Measurements from ENCODE around the gene SLC12A7.
"Not testable (repeated sequence)": the region's sequence is repeated elsewhere in the genome, so short reads cannot be mapped to it uniquely, and the experiment has no call there.

SLC12A7 gene

DNA sequence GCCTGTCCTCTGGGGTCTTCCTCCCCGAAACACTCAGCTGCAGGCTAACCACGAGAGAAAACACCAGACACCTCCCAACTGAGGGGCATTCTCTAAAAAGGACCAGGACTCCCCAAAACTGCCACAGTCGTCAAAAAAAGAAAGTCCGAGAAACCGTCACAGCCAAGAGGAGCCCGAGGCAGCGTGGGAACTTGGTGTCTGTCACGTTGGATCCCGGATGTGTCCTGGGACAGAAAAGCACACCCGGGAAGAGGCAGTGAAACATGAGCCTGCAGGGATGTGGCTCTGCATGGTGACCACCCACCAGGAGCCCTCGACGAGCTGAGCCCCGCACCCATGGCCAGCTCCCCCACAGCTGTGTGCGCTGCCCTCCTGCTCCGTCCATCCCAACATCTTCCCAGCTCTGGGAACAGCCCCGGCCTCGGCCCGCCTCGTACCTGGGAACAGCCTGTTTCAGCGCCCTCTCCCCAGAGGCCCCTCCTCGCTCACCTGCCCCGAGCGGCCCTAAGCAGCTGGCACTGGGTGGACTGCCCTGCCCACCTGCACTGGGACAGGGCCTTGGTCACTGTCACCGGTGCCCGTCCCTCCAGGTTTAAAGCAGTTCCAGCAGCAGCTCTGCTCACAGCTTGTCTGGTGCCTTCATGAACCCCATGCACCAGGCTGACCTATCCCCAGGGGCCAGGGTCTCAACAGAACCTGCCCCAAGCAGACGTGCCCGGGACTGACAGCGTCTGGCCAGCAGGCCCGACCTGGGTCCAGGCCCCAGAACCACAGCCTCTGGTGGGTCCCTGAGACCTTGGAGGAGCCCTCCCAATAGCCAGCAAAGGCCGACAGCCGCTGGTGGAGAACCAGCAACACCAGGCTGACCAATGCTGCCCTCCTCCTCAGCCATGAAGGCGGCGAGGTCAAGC lies 10.9 kb downstream of the SLC12A7 start:
- H3K4me3 ChIP-seq (ENCODE audit: low read depth, low read length): no peak overlapping the region
- TF ChIP-seq CTCF (IDR thresholded peaks at IDR 0.05; ENCODE audit: insufficient read depth, low read length, missing control alignments): no peak
- ChIA-PET CTCF (no interaction called here), POLR2A (no interaction called here)
- no peak for DNase-seq (ENCODE audit: low read depth, low spot score)

- DNase-seq (ENCODE audit: low read depth, low spot score): no peak
- H3K4me3 ChIP-seq (ENCODE audit: low read depth, low read length): no peak overlapping the region
- ChIA-PET CTCF (no interaction called here), POLR2A (no interaction called here)
- no peak for TF ChIP-seq CTCF (IDR thresholded peaks at IDR 0.05; ENCODE audit: insufficient read depth, low read length, missing control alignments)
These were observed 11.8 kb downstream of the SLC12A7 start for GRCh38 chr5:1099926-1100663.

- POLR2A ChIA-PET: no interaction called here
- no peak for TF ChIP-seq CTCF (IDR thresholded peaks at IDR 0.05; ENCODE audit: insufficient read depth, low read length, missing control alignments)
- DNase-seq (ENCODE audit: low read depth, low spot score): no peak
- H3K4me3 ChIP-seq (ENCODE audit: low read depth, low read length): no peak overlapping the region
- CTCF ChIA-PET: no interaction called here
These were observed 12.8 kb downstream of the SLC12A7 start for GRCh38 chr5:1098986-1099597.

DNA sequence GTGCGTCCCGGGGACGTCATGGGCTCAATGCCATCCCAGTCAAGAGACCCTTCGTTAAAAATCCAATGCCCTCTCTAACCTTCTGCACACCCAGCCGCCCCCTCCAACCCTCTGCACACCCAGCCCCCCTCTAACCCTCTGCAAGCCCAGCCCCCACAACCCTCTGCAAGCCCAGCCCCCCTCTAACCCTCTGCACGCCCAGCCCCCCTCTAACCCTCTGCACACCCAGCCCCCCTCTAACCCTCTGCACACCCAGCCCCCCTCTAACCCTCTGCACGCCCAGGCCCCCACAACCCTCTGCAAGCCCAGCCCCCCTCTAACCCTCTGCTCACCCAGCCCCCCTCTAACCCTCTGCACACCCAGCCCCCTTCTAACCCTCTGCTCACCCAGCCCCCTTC lies 13.9 kb downstream of the SLC12A7 start:
- DNase-seq (ENCODE audit: low read depth, low spot score); H3K4me3 ChIP-seq (ENCODE audit: low read depth, low read length); POLR2A ChIA-PET; CTCF ChIA-PET: not testable (repeated sequence)

DNA sequence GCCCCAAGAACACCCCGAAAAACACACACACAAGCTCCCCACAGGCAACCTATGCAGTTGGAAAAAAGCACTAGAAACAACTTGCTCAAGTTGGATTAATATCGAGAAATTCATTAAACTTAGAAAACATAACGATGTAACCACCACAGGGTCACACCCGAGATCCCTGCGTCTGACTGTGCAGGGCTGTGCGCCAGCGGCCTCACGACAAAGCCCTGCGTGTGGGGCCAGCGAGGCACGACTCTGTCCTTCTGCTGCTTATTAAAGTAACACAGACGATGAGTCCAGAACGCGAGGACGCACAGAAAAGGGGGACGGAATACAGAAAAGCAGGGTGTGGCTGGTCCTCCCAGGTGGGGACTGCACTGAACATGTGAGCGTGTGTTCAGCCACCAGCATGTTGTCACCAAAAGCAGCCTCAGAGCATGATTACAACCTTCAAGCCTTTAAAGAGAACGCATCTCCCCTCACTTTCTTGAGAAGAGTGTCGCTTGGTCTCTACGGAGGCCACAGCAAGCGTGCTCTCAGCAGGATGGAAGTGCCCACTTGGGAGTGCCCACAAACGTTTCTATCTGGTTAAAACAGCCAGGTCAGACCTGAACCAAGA lies 14.4 kb downstream of the SLC12A7 start:
- CTCF ChIA-PET: no interaction called here
- no peak overlapping the region for H3K4me3 ChIP-seq (ENCODE audit: low read depth, low read length)
- POLR2A ChIA-PET: no interaction called here
- no peak for TF ChIP-seq CTCF (IDR thresholded peaks at IDR 0.05; ENCODE audit: insufficient read depth, low read length, missing control alignments)
- DNase-seq (ENCODE audit: low read depth, low spot score): no peak

DNA sequence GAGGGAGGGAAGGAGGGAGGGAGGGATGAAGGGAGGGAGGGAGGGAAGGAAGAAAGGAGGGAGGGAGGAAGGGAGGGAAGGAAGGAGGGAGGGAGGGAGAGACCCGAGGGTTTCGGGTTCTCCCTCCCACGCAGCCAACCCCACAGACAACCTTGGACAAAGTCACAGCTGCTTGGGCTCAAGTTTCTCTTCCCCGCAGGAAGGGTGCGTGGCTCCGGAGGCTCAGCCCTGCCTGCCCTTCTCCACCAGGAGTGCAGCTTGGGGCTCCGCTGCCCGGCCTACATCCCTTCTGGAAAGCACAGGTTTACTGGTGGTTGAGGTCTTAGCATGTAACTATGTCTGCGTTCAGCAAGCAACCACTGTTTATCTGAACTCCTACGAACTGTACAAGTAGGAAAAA lies 15.0 kb downstream of the SLC12A7 start:
- ChIA-PET POLR2A (no interaction called here), CTCF (no interaction called here)
- no peak for DNase-seq (ENCODE audit: low read depth, low spot score)
- no peak for TF ChIP-seq CTCF (IDR thresholded peaks at IDR 0.05; ENCODE audit: insufficient read depth, low read length, missing control alignments)
- no peak overlapping the region for H3K4me3 ChIP-seq (ENCODE audit: low read depth, low read length)
